Loucy (cell line): ENCODE results near the gene MCHR2.

Experiments used
- H2AFZ ChIP-seq: fragments of 200-600 bp; sonication (generic); 2 replicates; pipeline ENCODE4 v1.6.0; 2016; ENCODE audit warnings: antibody characterized with exemption, mild to moderate bottlenecking, low read length, moderate library complexity
- H3F3A ChIP-seq: fragments of 200-600 bp; 2 replicates; pipeline ENCODE4 v1.6.0; 2016; ENCODE audit warnings: antibody characterized with exemption, low read depth, mild to moderate bottlenecking
- H3K27me3 ChIP-seq: fragments of 200-600 bp; sonication (generic); 2 replicates; pipeline ENCODE4 v1.6.1; 2014; ENCODE audit warnings: low read length, mild to moderate bottlenecking; ENCODE audit not compliant: insufficient read depth, poor library complexity, severe bottlenecking
- H3K36me3 ChIP-seq: fragments of 200-600 bp; sonication (generic); 2 replicates; pipeline ENCODE4 v1.6.1; 2016; ENCODE audit warnings: low read length; ENCODE audit not compliant: insufficient read depth
- H3K4me1 ChIP-seq: fragments of 200-600 bp; sonication (generic); 2 replicates; pipeline ENCODE4 v1.5.1; 2014; ENCODE audit warnings: low read length, mild to moderate bottlenecking; ENCODE audit not compliant: insufficient read depth, poor library complexity, severe bottlenecking
- H3K4me2 ChIP-seq: fragments of 200-600 bp; sonication (generic); 2 replicates; pipeline ENCODE4 v1.6.0; 2014; ENCODE audit warnings: antibody characterized with exemption, low read length, low read depth, mild to moderate bottlenecking; ENCODE audit not compliant: poor library complexity, severe bottlenecking
- H3K4me3 ChIP-seq: fragments of 200-600 bp; sonication (generic); 2 replicates; pipeline ENCODE4 v1.5.1; 2014; ENCODE audit warnings: low read length, mild to moderate bottlenecking, mixed read lengths; ENCODE audit not compliant: poor library complexity, severe bottlenecking
- H3K79me2 ChIP-seq: fragments of 200-600 bp; sonication (generic); 2 replicates; pipeline ENCODE4 v1.6.1; 2014; ENCODE audit warnings: low read length; ENCODE audit not compliant: insufficient read depth
- H3K9ac ChIP-seq: fragments of 200-600 bp; sonication (generic); 2 replicates; pipeline ENCODE4 v1.6.0; 2014; ENCODE audit warnings: mild to moderate bottlenecking, low read depth, low read length, moderate library complexity; ENCODE audit not compliant: poor library complexity, severe bottlenecking
- H3K9me2 ChIP-seq: fragments of 200-600 bp; sonication (generic); replicated peaks from 2 replicates; pipeline ENCODE4 v1.6.1; 2016; ENCODE audit warnings: low read depth, low read length, mixed read lengths
- H3K9me3 ChIP-seq: fragments of 200-600 bp; sonication (generic); 2 replicates; pipeline ENCODE4 v1.6.1; 2014; ENCODE audit warnings: mild to moderate bottlenecking, antibody characterized with exemption, low read length, low read depth; ENCODE audit not compliant: insufficient read depth
- H4K20me1 ChIP-seq: fragments of 200-600 bp; sonication (generic); 2 replicates; pipeline ENCODE4 v1.6.0; 2014; ENCODE audit warnings: antibody characterized with exemption, low read length, mild to moderate bottlenecking; ENCODE audit not compliant: insufficient read depth, poor library complexity, severe bottlenecking
- EZH2phosphoT487 ChIP-seq: fragments of 200-600 bp; IDR thresholded peaks from 2 replicates; pipeline ENCODE4 v1.6.1; 2018; ENCODE audit warnings: antibody characterized with exemption, mild to moderate bottlenecking, moderate library complexity, borderline replicate concordance
- TF ChIP-seq, protein P1 (sequence below): fragments of 200-600 bp; sonication (generic); conservative IDR thresholded peaks from 2 replicates; pipeline ENCODE4 v1.5.1; 2014; ENCODE audit warnings: mild to moderate bottlenecking, antibody characterized with exemption, low read length

Gene MCHR2

DNA sequence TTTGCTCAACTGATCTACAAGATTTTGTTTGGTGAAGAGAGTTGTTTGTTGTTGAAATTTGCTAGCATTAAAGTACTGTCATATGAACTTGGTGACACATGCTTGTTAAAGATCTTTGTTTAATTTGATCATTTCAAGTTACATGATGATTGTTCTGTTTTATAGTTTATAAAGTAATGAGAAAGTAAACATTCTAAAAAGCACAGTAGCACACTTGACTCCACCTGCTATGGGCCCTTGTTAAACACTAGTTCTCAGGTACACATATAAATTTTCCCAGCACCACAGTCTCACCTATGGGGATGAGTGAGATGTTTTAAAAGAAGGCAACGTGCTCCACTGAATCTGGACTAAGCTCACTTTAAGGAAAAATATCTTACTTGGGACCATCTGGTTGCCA is 14.1 kb downstream of the MCHR2 start:
- Histone ChIP-seq H3K9me3 (no peaks in the 10 kb centered on the region), H4K20me1 (no peaks in the 10 kb centered on the region), H3K9ac (no peak overlapping the region), H3K27me3 (no peaks in the 10 kb centered on the region), H3F3A (no peaks in the 10 kb centered on the region), H3K36me3 (no peaks in the 10 kb centered on the region), H3K4me2 (no peak overlapping the region), H3K4me1 (no peaks in the 10 kb centered on the region), H3K4me3 (no peak overlapping the region), H2AFZ (no peak overlapping the region), H3K9me2 (no peaks in the 10 kb centered on the region), H3K79me2 (no peaks in the 10 kb centered on the region)
- TF ChIP-seq, protein P1, sequence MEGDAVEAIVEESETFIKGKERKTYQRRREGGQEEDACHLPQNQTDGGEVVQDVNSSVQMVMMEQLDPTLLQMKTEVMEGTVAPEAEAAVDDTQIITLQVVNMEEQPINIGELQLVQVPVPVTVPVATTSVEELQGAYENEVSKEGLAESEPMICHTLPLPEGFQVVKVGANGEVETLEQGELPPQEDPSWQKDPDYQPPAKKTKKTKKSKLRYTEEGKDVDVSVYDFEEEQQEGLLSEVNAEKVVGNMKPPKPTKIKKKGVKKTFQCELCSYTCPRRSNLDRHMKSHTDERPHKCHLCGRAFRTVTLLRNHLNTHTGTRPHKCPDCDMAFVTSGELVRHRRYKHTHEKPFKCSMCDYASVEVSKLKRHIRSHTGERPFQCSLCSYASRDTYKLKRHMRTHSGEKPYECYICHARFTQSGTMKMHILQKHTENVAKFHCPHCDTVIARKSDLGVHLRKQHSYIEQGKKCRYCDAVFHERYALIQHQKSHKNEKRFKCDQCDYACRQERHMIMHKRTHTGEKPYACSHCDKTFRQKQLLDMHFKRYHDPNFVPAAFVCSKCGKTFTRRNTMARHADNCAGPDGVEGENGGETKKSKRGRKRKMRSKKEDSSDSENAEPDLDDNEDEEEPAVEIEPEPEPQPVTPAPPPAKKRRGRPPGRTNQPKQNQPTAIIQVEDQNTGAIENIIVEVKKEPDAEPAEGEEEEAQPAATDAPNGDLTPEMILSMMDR: no peak
- no peak for TF ChIP-seq EZH2phosphoT487

DNA sequence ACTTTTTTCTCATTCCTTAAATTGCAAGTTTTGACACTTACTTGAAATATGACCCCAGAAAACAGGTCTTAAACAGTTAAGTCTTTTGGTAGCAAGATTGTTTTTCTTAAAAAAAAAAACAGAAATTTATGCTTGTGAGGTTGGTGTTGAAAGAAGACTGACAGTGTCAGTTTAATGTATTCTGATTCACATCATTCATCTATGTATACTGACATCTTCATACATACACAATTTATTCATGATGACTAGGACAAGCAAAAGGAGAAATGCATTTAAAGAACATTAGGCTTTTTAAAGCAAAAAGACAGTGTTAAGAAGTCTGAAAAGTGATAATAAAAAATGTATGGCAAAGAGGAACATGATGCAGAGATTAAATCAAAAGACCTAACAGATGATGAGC is 27.0 kb downstream of the MCHR2 start:
- Histone ChIP-seq H3K9ac (no peak overlapping the region), H3K4me2 (no peak overlapping the region), H4K20me1 (no peaks in the 10 kb centered on the region), H3K9me2 (no peaks in the 10 kb centered on the region), H3K9me3 (no peaks in the 10 kb centered on the region), H3K79me2 (no peaks in the 10 kb centered on the region), H3K4me1 (no peaks in the 10 kb centered on the region), H3F3A (no peaks in the 10 kb centered on the region), H3K27me3 (no peaks in the 10 kb centered on the region), H3K4me3 (no peak overlapping the region), H2AFZ (no peak overlapping the region), H3K36me3 (no peaks in the 10 kb centered on the region)
- TF ChIP-seq, protein P1: no peak
- no peak for TF ChIP-seq EZH2phosphoT487

DNA sequence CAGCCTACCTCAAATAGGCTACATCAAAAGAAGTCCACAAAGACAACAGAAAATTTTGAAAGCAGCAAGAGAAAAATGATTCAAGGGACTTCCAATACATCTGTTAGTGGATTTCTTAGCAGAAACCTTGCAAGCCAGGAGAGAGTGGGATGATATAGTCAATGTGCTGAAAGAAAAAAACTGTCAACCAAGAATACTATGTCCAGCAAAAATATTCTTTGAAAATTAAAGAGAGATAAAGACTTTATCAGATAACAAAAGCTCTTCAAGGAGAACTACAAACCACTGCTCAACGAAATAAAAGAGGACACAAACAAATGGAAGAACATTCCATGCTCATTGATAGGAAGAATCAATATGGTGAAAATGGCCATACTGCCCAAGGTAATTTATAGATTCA is 34.0 kb downstream of the MCHR2 start:
- no peaks in the 10 kb centered on the region for H3K4me1 ChIP-seq
- H3K36me3 ChIP-seq: no peaks in the 10 kb centered on the region
- no peak overlapping the region for H3K4me3 ChIP-seq
- H3F3A ChIP-seq: no peaks in the 10 kb centered on the region
- no peak overlapping the region for H2AFZ ChIP-seq
- TF ChIP-seq, protein P1: no peak
- TF ChIP-seq EZH2phosphoT487: no peak
- H3K9ac ChIP-seq: no peak overlapping the region
- peaks cover 3% of the 10 kb centered on the region; the same call in 1 of the 2 replicates for H3K9me3 ChIP-seq
- H3K27me3 ChIP-seq: no peaks in the 10 kb centered on the region
- H3K79me2 ChIP-seq: no peaks in the 10 kb centered on the region
- H3K9me2 ChIP-seq: no peaks in the 10 kb centered on the region
- H4K20me1 ChIP-seq: no peaks in the 10 kb centered on the region
- H3K4me2 ChIP-seq: no peak overlapping the region
